Astrocyte (in vitro differentiated cells and primary cell): ENCODE data around the gene NRIP1. TPM values are rescaled to one million over a fixed set of nuclear protein-coding genes. Genes with fewer than 3 reads are reported as not detected.

ENCODE experiments used
- DNase-seq: peaks from one replicate; pipeline ENCODE4 v3.0.0-alpha.2; 2010; ENCODE audit warnings: low read depth
- FAIRE-seq: peaks from 2 replicates; lab custom pipeline; 2011; peaks lifted over from hg19 to GRCh38; lab: Jason Lieb, UNC
- H2AFZ ChIP-seq: 2 replicates; pipeline ENCODE4 v1.6.0; 2012; ENCODE audit warnings: low read depth, low read length, inconsistent platforms
- H3K27ac ChIP-seq: 2 replicates; pipeline ENCODE4 v1.5.1; 2011; ENCODE audit warnings: low read depth, low read length, inconsistent platforms
- H3K27me3 ChIP-seq: 2 replicates; pipeline ENCODE4 v1.6.0; 2011; ENCODE audit warnings: low read length, inconsistent platforms; ENCODE audit not compliant: insufficient read depth
- H3K36me3 ChIP-seq: 2 replicates; pipeline ENCODE4 v1.5.1; 2011; ENCODE audit warnings: low read length, inconsistent platforms; ENCODE audit not compliant: insufficient read depth
- H3K4me1 ChIP-seq: 2 replicates; pipeline ENCODE4 v1.5.1; 2011; ENCODE audit warnings: low read length, inconsistent platforms; ENCODE audit not compliant: insufficient read depth
- H3K4me2 ChIP-seq: 2 replicates; pipeline ENCODE4 v1.6.0; 2012; ENCODE audit warnings: low read length, inconsistent platforms
- H3K4me3 ChIP-seq: 2 replicates; pipeline ENCODE4 v1.5.1; 2011; ENCODE audit warnings: low read depth, mild to moderate bottlenecking, low read length, inconsistent platforms; ENCODE audit not compliant: insufficient read depth
- H3K79me2 ChIP-seq: 2 replicates; pipeline ENCODE4 v1.6.0; 2012; ENCODE audit warnings: mild to moderate bottlenecking, low read length, inconsistent platforms; ENCODE audit not compliant: insufficient read depth
- H3K9ac ChIP-seq: 2 replicates; pipeline ENCODE4 v1.6.0; 2012; ENCODE audit warnings: mild to moderate bottlenecking, low read length, inconsistent platforms
- H3K9me3 ChIP-seq: 2 replicates; pipeline ENCODE4 v1.5.1; 2012; ENCODE audit warnings: low read depth, mild to moderate bottlenecking, low read length, inconsistent platforms; ENCODE audit not compliant: insufficient read depth
- H4K20me1 ChIP-seq: 2 replicates; pipeline ENCODE4 v1.6.0; 2012; ENCODE audit warnings: low read length, inconsistent platforms; ENCODE audit not compliant: insufficient read depth
- H3K27ac Mint-ChIP-seq: one replicate; pipeline ENCODE4 v1.8.0; 2021; ENCODE audit warnings: mild to moderate bottlenecking, mixed read lengths; ENCODE audit not compliant: unreplicated experiment
- H3K27me3 Mint-ChIP-seq: one replicate; pipeline ENCODE4 v1.8.0; 2021; ENCODE audit warnings: low read depth, mixed read lengths; ENCODE audit not compliant: unreplicated experiment
- H3K36me3 Mint-ChIP-seq: one replicate; pipeline ENCODE4 v1.8.0; 2021; ENCODE audit warnings: low read depth, mixed read lengths; ENCODE audit not compliant: unreplicated experiment
- H3K4me1 Mint-ChIP-seq: one replicate; pipeline ENCODE4 v1.8.0; 2021; ENCODE audit warnings: low read depth, mixed read lengths; ENCODE audit not compliant: unreplicated experiment
- H3K4me3 Mint-ChIP-seq: one replicate; pipeline ENCODE4 v1.8.0; 2021; ENCODE audit warnings: mild to moderate bottlenecking, moderate library complexity, mixed read lengths; ENCODE audit not compliant: unreplicated experiment
- H3K9me3 Mint-ChIP-seq: one replicate; pipeline ENCODE4 v1.8.0; 2021; ENCODE audit warnings: mild to moderate bottlenecking, mixed read lengths; ENCODE audit not compliant: unreplicated experiment
- CTCF ChIP-seq: IDR thresholded peaks from 2 replicates; pipeline ENCODE4 v1.5.1; 2011; ENCODE audit warnings: low read depth, mild to moderate bottlenecking, inconsistent platforms, low read length, moderate library complexity; ENCODE audit not compliant: insufficient read depth
- EZH2 ChIP-seq: IDR thresholded peaks from 2 replicates; pipeline ENCODE4 v1.6.1; 2012; ENCODE audit warnings: mild to moderate bottlenecking, low read length, inconsistent platforms; ENCODE audit not compliant: insufficient read depth
- total RNA-seq: library from RNA; stranded (reverse); gene quantifications from 2 replicates; pipeline ENCODE4 v1.2.1, GENCODE V29; 2021

NRIP1 gene
- total RNA-seq, 1 donor from 2014 or later = 55.5 TPM

- H3K4me3 ChIP-seq = peak overlapping the region; percentile 90
- no peaks in the 10 kb centered on the region for H3K9me3 Mint-ChIP-seq
- peak overlapping the region; percentile 89 for H3K27ac Mint-ChIP-seq
- H3K27ac ChIP-seq = peak overlapping the region; percentile 80
- H3K79me2 ChIP-seq = peaks cover 54% of the 10 kb centered on the region
- no peaks in the 10 kb centered on the region for H3K9me3 ChIP-seq
- H3K27me3 ChIP-seq = no peaks in the 10 kb centered on the region
- no peaks in the 10 kb centered on the region for H3K36me3 Mint-ChIP-seq
- H3K4me1 ChIP-seq = peaks cover 33% of the 10 kb centered on the region
- TF ChIP-seq CTCF (no peak), EZH2 (no peak)
- no peak overlapping the region for H2AFZ ChIP-seq
- peaks cover 45% of the 10 kb centered on the region for H4K20me1 ChIP-seq
- peaks cover 35% of the 10 kb centered on the region for H3K4me1 Mint-ChIP-seq
- H3K4me2 ChIP-seq = peak overlapping the region; percentile 85
- peak overlapping the region; percentile 95 for H3K9ac ChIP-seq
- H3K36me3 ChIP-seq = no peaks in the 10 kb centered on the region
- H3K27me3 Mint-ChIP-seq = peaks cover 3% of the 10 kb centered on the region
- H3K4me3 Mint-ChIP-seq = peak overlapping the region; percentile 96
- FAIRE-seq = no peak
- DNase-seq = peak; percentile 10
These were observed 805 bp downstream of the NRIP1 start for GRCh38 chr21:15063814-15064575.

GRCh38 chr21:15063081-15063813, 1.6 kb downstream of the NRIP1 start:
- Histone ChIP-seq H3K9ac (peak overlapping the region; percentile 95), H3K4me2 (peak overlapping the region; percentile 85), H3K4me3 (peak overlapping the region; percentile 90), H3K27ac (peak overlapping the region; percentile 80), H3K36me3 (no peaks in the 10 kb centered on the region), H2AFZ (no peak overlapping the region), H3K79me2 (peaks cover 62% of the 10 kb centered on the region), H3K27me3 (no peaks in the 10 kb centered on the region), H3K9me3 (no peaks in the 10 kb centered on the region), H3K4me1 (peaks cover 40% of the 10 kb centered on the region), H4K20me1 (peaks cover 51% of the 10 kb centered on the region)
- Mint-ChIP-seq H3K36me3 (no peaks in the 10 kb centered on the region), H3K4me1 (peaks cover 41% of the 10 kb centered on the region), H3K27me3 (peaks cover 3% of the 10 kb centered on the region), H3K9me3 (no peaks in the 10 kb centered on the region), H3K4me3 (peak overlapping the region; percentile 96), H3K27ac (peak overlapping the region; percentile 89)
- TF ChIP-seq EZH2 = no peak
- no peak for TF ChIP-seq CTCF
- peak; percentile 38 for DNase-seq
- FAIRE-seq = peak; percentile 43
